HepG2 (cell line): ENCODE measurements around the gene SERPINA3. TPM values are rescaled to one million over a fixed set of nuclear protein-coding genes. Genes with fewer than 3 reads are reported as not detected.
A peak's percentile ranks its signal among the peaks of the same experiment; 100 is the strongest.

ENCODE experiments used
- ARNTL ChIP-seq: sonication (generic); formaldehyde crosslinking; IDR thresholded peaks from 2 replicates; pipeline ENCODE4 v1.4.0; 2020; ENCODE audit warnings: mild to moderate bottlenecking, missing genetic modification reagents
- ATF7 ChIP-seq, 2 experiments: fragments of 450-650 bp in 1 of 2; sonication (generic) in 1 of 2; formaldehyde crosslinking in 1 of 2; IDR thresholded peaks; 2 replicates each; pipeline versions ENCODE4 v1.4.0 to v1.6.1; 2016 to 2020; ENCODE audit warnings: antibody characterized with exemption in 1 of 2, mild to moderate bottlenecking in 1 of 2, missing genetic modification reagents in 1 of 2
- BATF2 ChIP-seq: sonication (generic); formaldehyde crosslinking; IDR thresholded peaks from 2 replicates; pipeline ENCODE4 v1.8.0; 2022; ENCODE audit warnings: mild to moderate bottlenecking, missing genetic modification reagents, moderate library complexity
- ESRRA ChIP-seq: sonication (generic); formaldehyde crosslinking; IDR thresholded peaks from 2 replicates; pipeline ENCODE4 v1.5.1; 2020; ENCODE audit warnings: mild to moderate bottlenecking, low read depth, missing genetic modification reagents
- IRX3 ChIP-seq: sonication (generic); formaldehyde crosslinking; IDR thresholded peaks from 2 replicates; pipeline ENCODE4 v1.8.1; 2023; ENCODE audit warnings: mild to moderate bottlenecking, low read depth, missing genetic modification reagents, borderline replicate concordance
- ISL2 ChIP-seq: sonication (generic); formaldehyde crosslinking; IDR thresholded peaks from 2 replicates; pipeline ENCODE4 v1.5.0; 2020; ENCODE audit warnings: missing genetic modification reagents
- MTA1 ChIP-seq: sonication (generic); formaldehyde crosslinking; IDR thresholded peaks from 2 replicates; pipeline ENCODE4 v1.4.0; 2020; ENCODE audit warnings: missing genetic modification reagents, mild to moderate bottlenecking, borderline replicate concordance
- NR2F6 ChIP-seq, 2 experiments: IDR thresholded peaks; 2 replicates each; pipeline ENCODE4 v1.6.1; 2016; ENCODE audit warnings: antibody characterized with exemption in 1 of 2, mild to moderate bottlenecking in 1 of 2
- PAX8 ChIP-seq: sonication (generic); formaldehyde crosslinking; IDR thresholded peaks from 2 replicates; pipeline ENCODE4 v1.8.0; 2022; ENCODE audit warnings: mild to moderate bottlenecking, missing genetic modification reagents, borderline replicate concordance
- RFX5 ChIP-seq: IDR thresholded peaks from 2 replicates; pipeline ENCODE4 v1.6.1; 2011; ENCODE audit warnings: low read depth, low read length, improper control_type of control experiment
- RFXANK ChIP-seq: IDR thresholded peaks from 2 replicates; pipeline ENCODE4 v1.6.1; 2016
- SMAD1 ChIP-seq: sonication (generic); formaldehyde crosslinking; IDR thresholded peaks from 2 replicates; pipeline ENCODE4 v1.4.0; 2020; ENCODE audit warnings: missing genetic modification reagents, low read depth, mild to moderate bottlenecking, borderline replicate concordance
- SNAPC5 ChIP-seq: sonication (generic); formaldehyde crosslinking; IDR thresholded peaks from 2 replicates; pipeline ENCODE4 v1.8.1; 2023; ENCODE audit warnings: mild to moderate bottlenecking, missing genetic modification reagents, borderline replicate concordance
- USF2 ChIP-seq, 2 experiments: sonication (generic) in 1 of 2; formaldehyde crosslinking in 1 of 2; IDR thresholded peaks; 2 replicates each; pipeline versions ENCODE4 v1.5.1 to v1.6.1; 2011 to 2020; ENCODE audit warnings: borderline replicate concordance in 1 of 2, low read depth in 1 of 2, low read length in 1 of 2, mild to moderate bottlenecking in 1 of 2, missing genetic modification reagents in 1 of 2, moderate library complexity in 1 of 2
- ZBTB4 ChIP-seq: sonication (generic); formaldehyde crosslinking; IDR thresholded peaks from 2 replicates; pipeline ENCODE4 v1.4.0; 2020; ENCODE audit warnings: missing genetic modification reagents, mild to moderate bottlenecking, borderline replicate concordance
- ZNF350 ChIP-seq: sonication (generic); formaldehyde crosslinking; IDR thresholded peaks from 2 replicates; pipeline ENCODE4 v1.4.0; 2020; ENCODE audit warnings: mild to moderate bottlenecking, low read depth, missing genetic modification reagents, borderline replicate concordance
- ZNF557 ChIP-seq: sonication (generic); formaldehyde crosslinking; IDR thresholded peaks from 2 replicates; pipeline ENCODE4 v1.4.0; 2020; ENCODE audit warnings: missing genetic modification reagents
- ZNF576 ChIP-seq: sonication (generic); formaldehyde crosslinking; IDR thresholded peaks from 2 replicates; pipeline ENCODE4 v1.4.0; 2020; ENCODE audit warnings: mild to moderate bottlenecking, missing genetic modification reagents
- ZNF580 ChIP-seq: IDR thresholded peaks from 2 replicates; pipeline ENCODE4 v1.6.1; 2016; ENCODE audit warnings: low read depth, borderline replicate concordance
- ZSCAN20 ChIP-seq: sonication (generic); formaldehyde crosslinking; IDR thresholded peaks from 2 replicates; pipeline ENCODE4 v1.4.0; 2020; ENCODE audit warnings: missing genetic modification reagents, mild to moderate bottlenecking, borderline replicate concordance
- polyA plus RNA-seq, 8 experiments: library from polyadenylated mRNA; depleted of rRNA in 3 of 8; stranded (reverse) in 7 of 8; unstranded in 1 of 8; fragments of >200 nt; fragmentation: Illumina TruSeq in 4 of 8; extraction: Trizol in 4 of 8; gene quantifications; 2 replicates each; pipeline versions ENCODE4 v1.2.1 to v1.2.3, GENCODE V29; 2011 to 2016; ENCODE audit warnings: low read depth in 4 of 8, missing spikeins in 1 of 8, mixed read lengths in 1 of 8; ENCODE audit not compliant: insufficient read depth in 1 of 8
- total RNA-seq, 5 experiments: library from RNA; depleted of rRNA; stranded (reverse); fragments of >200 nt; fragmentation: Illumina TruSeq; extraction: Trizol; gene quantifications; 2 replicates each; pipeline ENCODE4 v1.2.3, GENCODE V29; 2016; ENCODE audit warnings: low read depth in 1 of 5

SERPINA3 gene
- total and polyA plus RNA-seq, 2 of the 13 experiments (the other 11 are each of a cell fraction or from before 2014, with no cell fraction given) = 825 to 2,200 TPM

- TF ChIP-seq USF2 (IDR thresholded peaks at IDR 0.05; ENCODE audit: low read depth, low read length) (no peak), USF2 (CRISPR knock-in tag; IDR thresholded peaks at IDR 0.05; ENCODE audit: borderline replicate concordance) (peak; percentile 58; the same call in 1 of the 2 replicates), MTA1 (peak; percentile 98), NR2F6 (IDR thresholded peaks at IDR 0.05) (peak; percentile 100), NR2F6 (CRISPR knock-in tag; IDR thresholded peaks at IDR 0.05) (peak; percentile 99), RFXANK (0 out of 2 replicates have a peak, but pooled peaks have one; percentile 44), ISL2 (CRISPR knock-in tag) (peak; percentile 98), ZNF576 (no peak; the same call in 1 of the 2 replicates), IRX3 (peak; percentile 87; the same call in 1 of the 2 replicates), RFX5 (no peak), ARNTL (peak; percentile 96), ZBTB4 (CRISPR knock-in tag) (peak; percentile 96; the same call in 1 of the 2 replicates), ZNF580 (CRISPR knock-in tag) (peak; percentile 78; the same call in 1 of the 2 replicates), ZNF350 (peak; percentile 99), SNAPC5 (CRISPR knock-in tag) (peak; percentile 93; the same call in 1 of the 2 replicates), ATF7 (IDR thresholded peaks at IDR 0.05) (peak; percentile 63; the same call in 1 of the 2 replicates), ATF7 (CRISPR knock-in tag; IDR thresholded peaks at IDR 0.05) (peak; percentile 96), ZNF557 (CRISPR knock-in tag) (no peak), ZSCAN20 (no peak), PAX8 (CRISPR knock-in tag) (peak; percentile 66; the same call in 1 of the 2 replicates), ESRRA (CRISPR knock-in tag) (peak; percentile 99), SMAD1 (CRISPR knock-in tag) (no peak; the same call in 1 of the 2 replicates), BATF2 (CRISPR knock-in tag) (no peak)
These were observed 18.3 kb upstream of the SERPINA3 start (continued) for GRCh38 chr14:94593749-94594431.
